Measurements from ENCODE around the gene DEAF1. TPM values are rescaled to one million over a fixed set of nuclear protein-coding genes. Genes with fewer than 3 reads are reported as not detected.

DEAF1 gene
- total and polyA plus RNA-seq, 2 of the 13 experiments (the other 11 are each of a cell fraction or from before 2014, with no cell fraction given): 22.3 to 29.6 TPM

DNA sequence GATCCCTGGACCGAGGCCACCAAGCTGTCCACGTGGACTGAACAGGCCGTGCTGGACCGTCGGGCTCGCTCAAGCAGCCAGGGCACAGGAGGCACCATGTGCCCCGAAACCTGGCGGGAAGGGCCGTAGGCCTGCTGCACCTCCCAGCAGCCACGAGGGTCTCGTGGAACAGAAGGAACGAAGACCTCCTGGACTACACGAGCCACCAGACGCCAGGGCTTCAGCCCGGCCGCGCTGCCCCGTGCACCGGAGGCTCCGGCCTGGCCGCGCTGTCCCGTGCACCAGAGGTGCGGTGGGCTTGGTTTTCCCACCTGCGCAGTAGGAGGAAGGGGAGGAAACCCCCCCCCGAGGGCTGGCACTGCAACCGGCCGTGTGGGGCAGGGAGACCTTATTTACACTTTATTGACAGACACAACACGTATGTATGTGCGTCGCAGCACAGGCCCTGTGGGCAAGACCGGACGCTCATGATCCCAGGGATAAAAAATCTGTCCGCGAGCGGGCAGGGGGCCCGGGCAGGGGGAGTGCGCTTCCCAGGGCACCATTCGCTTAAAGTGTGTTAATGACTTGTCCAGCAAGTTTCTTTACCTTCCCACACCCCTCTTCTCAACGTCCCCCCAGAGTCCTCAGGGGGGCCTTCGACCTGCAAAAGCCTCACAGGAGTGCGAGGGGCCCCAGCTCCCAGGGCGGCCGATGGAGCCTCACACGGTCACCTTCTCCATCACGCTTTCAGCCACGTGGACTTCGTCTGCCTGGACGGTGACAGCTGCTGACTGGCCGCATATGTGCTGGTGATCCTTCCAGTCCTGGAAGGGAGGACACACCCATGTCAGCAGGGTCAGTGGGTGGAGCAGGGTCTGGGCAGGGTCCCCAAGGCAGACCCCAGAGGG, 50.9 kb downstream of the DEAF1 start:
- WGBS (ENCODE audit: low lambda C conversion rate): 97% methylated on average over 44 of the region's 50 CpGs
- Histone ChIP-seq H2AFZ (ENCODE audit: low read length) (no peak overlapping the region), H3K36me3 (replicated peaks in 1 of 2; ENCODE audit: control insufficient read depth in 1 of 2, insufficient read depth in 2 of 2, low read length in 2 of 2) (peaks cover 4 to 10% of the 10 kb centered on the region in 2 experiments; a peak in 3 of 5 replicates), H3K4me1 (ENCODE audit: insufficient read depth, low read length) (peaks cover 12% of the 10 kb centered on the region; the same call in 1 of the 2 replicates), H3K79me2 (ENCODE audit: insufficient read depth, low read length) (no peaks in the 10 kb centered on the region), H3K27me3 (ENCODE audit: control insufficient read depth in 1 of 2, insufficient read depth in 2 of 2, low read length in 2 of 2) (no peaks in the 10 kb centered on the region), H4K20me1 (ENCODE audit: insufficient read depth, low read length) (0 out of 2 replicates have a peak, but pooled peaks cover 5% of the 10 kb centered on the region), H3K27ac (ENCODE audit: extremely low read length, insufficient read depth, low read length) (no peak overlapping the region), H3K9ac (ENCODE audit: insufficient read depth, low read depth, low read length) (no peak overlapping the region), H3K4me2 (ENCODE audit: low read depth, low read length) (no peak overlapping the region), H3K9me3 (ENCODE audit: low read length) (no peaks in the 10 kb centered on the region), H3K4me3 (replicated peaks in 1 of 3; ENCODE audit: insufficient read depth in 1 of 3, low read depth in 2 of 3, low read length in 3 of 3) (no peak overlapping the region)
- no TSS peak for BruUV-seq (replicated peaks)
- TF ChIP-seq ZNF24 (IDR thresholded peaks at IDR 0.05): no peak
- TF ChIP-seq POLR2A (IDR thresholded peaks at IDR 0.05; ENCODE audit: insufficient read depth in 1 of 2, low read depth in 2 of 2, low read length in 2 of 2): peak in 1 of 2 experiments; percentile 22; a peak in 1 of 4 replicates
- peak; percentile 86 for TF ChIP-seq AGO2 (optimal IDR thresholded peaks at IDR 0.05; ENCODE audit: low read depth, low read length)
- TF ChIP-seq ZNF510 (CRISPR knock-in tag; IDR thresholded peaks at IDR 0.05; ENCODE audit: low read depth): no peak
- TF ChIP-seq ZNF292 (CRISPR knock-in tag; IDR thresholded peaks at IDR 0.05; ENCODE audit: borderline replicate concordance, low read depth): no peak
- TF ChIP-seq ATM (IDR thresholded peaks at IDR 0.05; ENCODE audit: borderline replicate concordance): no peak
- in situ Hi-C loops (cut with HindIII; ENCODE audit: extremely low pct_ligation_motif_present, low pct_unique_long_range_greater_than_20kb) (no loop called here), intact Hi-C loops (cut with micrococcal nuclease; ENCODE audit: unreplicated experiment) (no loop called here)
- DNase-seq (ENCODE audit: low spot score): no peak
- CTCF ChIA-PET (ENCODE audit: low intra/inter-chr PET ratio, low total read pairs): no interaction called here
- POLR2A ChIA-PET: interaction anchor here (0.7 kb wide), 1 partner anchor 152 kb away, joined by 3 read pairs; no protein-coding TSS in a partner anchor
- ATAC-seq: no peak; the same call in 2 of the 3 replicates
- FAIRE-seq: no peak

DNA sequence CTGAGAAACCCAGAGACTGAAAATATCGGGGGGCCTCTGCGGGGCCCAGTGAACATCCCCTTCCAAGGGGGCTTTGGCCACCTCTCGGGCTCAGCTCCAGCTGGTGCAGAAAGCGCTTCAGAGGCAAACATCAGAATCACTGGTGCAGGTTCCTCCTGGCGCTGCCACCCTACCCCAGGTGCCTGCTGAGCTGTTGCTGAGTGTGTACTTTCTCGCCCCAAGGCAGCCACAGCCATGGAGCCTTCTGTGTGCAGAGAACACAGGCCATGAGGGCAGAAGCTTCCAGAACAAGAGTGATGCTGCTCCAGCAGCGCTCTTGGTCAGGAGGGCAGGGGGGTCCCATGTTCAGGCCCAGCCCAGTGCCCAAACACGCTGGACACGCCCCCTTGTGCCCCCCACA, 51.7 kb downstream of the DEAF1 start:
- ChIA-PET POLR2A (interaction anchor here (0.7 kb wide), 1 partner anchor 152 kb away, joined by 3 read pairs; no protein-coding TSS in a partner anchor), CTCF (ENCODE audit: low intra/inter-chr PET ratio, low total read pairs) (no interaction called here)
- H4K20me1 ChIP-seq (ENCODE audit: insufficient read depth, low read length): 0 out of 2 replicates have a peak, but pooled peaks cover 5% of the 10 kb centered on the region
- no peak for TF ChIP-seq NFIC (IDR thresholded peaks at IDR 0.05; ENCODE audit: low read length)
- TF ChIP-seq, protein P1, sequence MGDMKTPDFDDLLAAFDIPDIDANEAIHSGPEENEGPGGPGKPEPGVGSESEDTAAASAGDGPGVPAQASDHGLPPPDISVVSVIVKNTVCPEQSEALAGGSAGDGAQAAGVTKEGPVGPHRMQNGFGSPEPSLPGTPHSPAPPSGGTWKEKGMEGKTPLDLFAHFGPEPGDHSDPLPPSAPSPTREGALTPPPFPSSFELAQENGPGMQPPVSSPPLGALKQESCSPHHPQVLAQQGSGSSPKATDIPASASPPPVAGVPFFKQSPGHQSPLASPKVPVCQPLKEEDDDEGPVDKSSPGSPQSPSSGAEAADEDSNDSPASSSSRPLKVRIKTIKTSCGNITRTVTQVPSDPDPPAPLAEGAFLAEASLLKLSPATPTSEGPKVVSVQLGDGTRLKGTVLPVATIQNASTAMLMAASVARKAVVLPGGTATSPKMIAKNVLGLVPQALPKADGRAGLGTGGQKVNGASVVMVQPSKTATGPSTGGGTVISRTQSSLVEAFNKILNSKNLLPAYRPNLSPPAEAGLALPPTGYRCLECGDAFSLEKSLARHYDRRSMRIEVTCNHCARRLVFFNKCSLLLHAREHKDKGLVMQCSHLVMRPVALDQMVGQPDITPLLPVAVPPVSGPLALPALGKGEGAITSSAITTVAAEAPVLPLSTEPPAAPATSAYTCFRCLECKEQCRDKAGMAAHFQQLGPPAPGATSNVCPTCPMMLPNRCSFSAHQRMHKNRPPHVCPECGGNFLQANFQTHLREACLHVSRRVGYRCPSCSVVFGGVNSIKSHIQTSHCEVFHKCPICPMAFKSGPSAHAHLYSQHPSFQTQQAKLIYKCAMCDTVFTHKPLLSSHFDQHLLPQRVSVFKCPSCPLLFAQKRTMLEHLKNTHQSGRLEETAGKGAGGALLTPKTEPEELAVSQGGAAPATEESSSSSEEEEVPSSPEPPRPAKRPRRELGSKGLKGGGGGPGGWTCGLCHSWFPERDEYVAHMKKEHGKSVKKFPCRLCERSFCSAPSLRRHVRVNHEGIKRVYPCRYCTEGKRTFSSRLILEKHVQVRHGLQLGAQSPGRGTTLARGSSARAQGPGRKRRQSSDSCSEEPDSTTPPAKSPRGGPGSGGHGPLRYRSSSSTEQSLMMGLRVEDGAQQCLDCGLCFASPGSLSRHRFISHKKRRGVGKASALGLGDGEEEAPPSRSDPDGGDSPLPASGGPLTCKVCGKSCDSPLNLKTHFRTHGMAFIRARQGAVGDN (CRISPR knock-in tag; IDR thresholded peaks at IDR 0.05): peak; percentile 51
- TF ChIP-seq POLR2AphosphoS5 (IDR thresholded peaks at IDR 0.05; ENCODE audit: low read depth, low read length): peak; percentile 7; the same call in 1 of the 2 replicates
- ATAC-seq: no peak; the same call in 2 of the 3 replicates
- H3K9ac ChIP-seq (ENCODE audit: insufficient read depth, low read depth, low read length): no peak overlapping the region
- no peaks in the 10 kb centered on the region for H3K79me2 ChIP-seq (ENCODE audit: insufficient read depth, low read length)
- peaks cover 12% of the 10 kb centered on the region; the same call in 1 of the 2 replicates for H3K4me1 ChIP-seq (ENCODE audit: insufficient read depth, low read length)
- in situ Hi-C loops (cut with HindIII; ENCODE audit: extremely low pct_ligation_motif_present, low pct_unique_long_range_greater_than_20kb) (no loop called here), intact Hi-C loops (cut with micrococcal nuclease; ENCODE audit: unreplicated experiment) (no loop called here)
- no peak overlapping the region for H3K4me2 ChIP-seq (ENCODE audit: low read depth, low read length)
- DNase-seq (ENCODE audit: low spot score): no peak
- WGBS (ENCODE audit: low lambda C conversion rate): 97% methylated on average over 7 of the region's 9 CpGs
- H2AFZ ChIP-seq (ENCODE audit: low read length): no peak overlapping the region
- no peak for FAIRE-seq
- peaks cover 4 to 10% of the 10 kb centered on the region in 2 experiments; a peak in 3 of 5 replicates for H3K36me3 ChIP-seq (replicated peaks in 1 of 2; ENCODE audit: control insufficient read depth in 1 of 2, insufficient read depth in 2 of 2, low read length in 2 of 2)
- BruUV-seq (replicated peaks): no TSS peak
- no peaks in the 10 kb centered on the region for H3K9me3 ChIP-seq (ENCODE audit: low read length)
- no peaks in the 10 kb centered on the region for H3K27me3 ChIP-seq (ENCODE audit: control insufficient read depth in 1 of 2, insufficient read depth in 2 of 2, low read length in 2 of 2)
- no peak overlapping the region for H3K27ac ChIP-seq (ENCODE audit: extremely low read length, insufficient read depth, low read length)
- H3K4me3 ChIP-seq (replicated peaks in 1 of 3; ENCODE audit: insufficient read depth in 1 of 3, low read depth in 2 of 3, low read length in 3 of 3): no peak overlapping the region
